ENCODE results near the gene LZTR1. TPM values are rescaled to one million over a fixed set of nuclear protein-coding genes. Genes with fewer than 3 reads are reported as not detected.
"Not testable (repeated sequence)": the region's sequence is repeated elsewhere in the genome, so short reads cannot be mapped to it uniquely, and the experiment has no call there.

LZTR1 gene
- total RNA-seq, 1 experiment from 2014 or later, result 37.2 TPM

- no peak overlapping the region for H3K4me3 ChIP-seq (ENCODE audit: low read depth, low read length)
- TF ChIP-seq CTCF (IDR thresholded peaks at IDR 0.05; ENCODE audit: insufficient read depth in 1 of 2, low read depth in 1 of 2, low read length in 1 of 2, severe bottlenecking in 1 of 2, unreplicated experiment in 1 of 2), result no peak
- ChIA-PET CTCF (interaction anchor here (2.4 kb wide), 1 partner anchor 11 kb away, joined by 7 read pairs; the partner anchor contains the start of gene LZTR1), POLR2A (no interaction called here)
- no peak overlapping the region for H3K4me3 Mint-ChIP-seq (ENCODE audit: unreplicated experiment)
- no peaks in the 10 kb centered on the region for H3K9me3 Mint-ChIP-seq (ENCODE audit: unreplicated experiment)
- H3K36me3 Mint-ChIP-seq (ENCODE audit: insufficient read depth, unreplicated experiment), result no peaks in the 10 kb centered on the region
- no peaks in the 10 kb centered on the region for H3K4me1 ChIP-seq
- no TSS peak for BruUV-seq (replicated peaks)
- no peaks in the 10 kb centered on the region for H3K36me3 ChIP-seq (ENCODE audit: control insufficient read depth, insufficient read depth, low read length)
- H3K27me3 Mint-ChIP-seq (ENCODE audit: insufficient read depth, unreplicated experiment), result no peaks in the 10 kb centered on the region
- no peak for DNase-seq
- no peaks in the 10 kb centered on the region for H3K4me1 Mint-ChIP-seq (ENCODE audit: low read depth, unreplicated experiment)
- no peaks in the 10 kb centered on the region for H3K9me3 ChIP-seq
- intact Hi-C loops (cut with micrococcal nuclease; ENCODE audit: unreplicated experiment), result no loop called here
- no peaks in the 10 kb centered on the region; the same call in 1 of the 2 replicates for H3K27me3 ChIP-seq (replicated peaks; ENCODE audit: control insufficient read depth, insufficient read depth, low read length)
- no peak overlapping the region for H3K27ac Mint-ChIP-seq (ENCODE audit: unreplicated experiment)
These were observed 11.0 kb upstream of the LZTR1 start for GRCh38 chr22:20970939-20971657.

- CTCF ChIA-PET, result interaction anchor here (0.7 to 1.2 kb wide), 2 partner anchors 10 to 103 kb away, joined by 3 to 5 read pairs; partner anchors contain the start of gene LZTR1
- H3K4me3 ChIP-seq (ENCODE audit: low read depth, low read length); H3K27me3 Mint-ChIP-seq (ENCODE audit: insufficient read depth, unreplicated experiment); H3K9me3 ChIP-seq; H3K27ac Mint-ChIP-seq (ENCODE audit: unreplicated experiment); H3K27me3 ChIP-seq (replicated peaks; ENCODE audit: control insufficient read depth, insufficient read depth, low read length); DNase-seq; H3K36me3 Mint-ChIP-seq (ENCODE audit: insufficient read depth, unreplicated experiment); BruUV-seq (replicated peaks); H3K4me1 Mint-ChIP-seq (ENCODE audit: low read depth, unreplicated experiment); intact Hi-C loops (cut with micrococcal nuclease; ENCODE audit: unreplicated experiment); H3K4me3 Mint-ChIP-seq (ENCODE audit: unreplicated experiment); H3K4me1 ChIP-seq; H3K36me3 ChIP-seq (ENCODE audit: control insufficient read depth, insufficient read depth, low read length); H3K9me3 Mint-ChIP-seq (ENCODE audit: unreplicated experiment): not testable (repeated sequence)
- POLR2A ChIA-PET, result interaction anchor here (1.3 kb wide), 1 partner anchor 10 kb away, joined by 4 read pairs; the partner anchor contains the start of gene LZTR1
These were observed 9.9 kb upstream of the LZTR1 start for GRCh38 chr22:20972014-20972694.

GRCh38 chr22:20972933-20973577 is 9.0 kb upstream of the LZTR1 start:
- ChIA-PET POLR2A (interaction anchor here (1.3 kb wide), 1 partner anchor 9 kb away, joined by 4 read pairs; the partner anchor contains the start of gene LZTR1), CTCF (interaction anchor here (1.2 kb wide), 1 partner anchor 9 kb away, joined by 3 read pairs; the partner anchor contains the start of gene LZTR1)
- intact Hi-C loops (cut with micrococcal nuclease; ENCODE audit: unreplicated experiment), result no loop called here
- no peaks in the 10 kb centered on the region for H3K36me3 ChIP-seq (ENCODE audit: control insufficient read depth, insufficient read depth, low read length)
- Mint-ChIP-seq H3K4me3 (ENCODE audit: unreplicated experiment) (no peak overlapping the region), H3K4me1 (ENCODE audit: low read depth, unreplicated experiment) (no peaks in the 10 kb centered on the region), H3K9me3 (ENCODE audit: unreplicated experiment) (no peaks in the 10 kb centered on the region), H3K36me3 (ENCODE audit: insufficient read depth, unreplicated experiment) (no peaks in the 10 kb centered on the region), H3K27ac (ENCODE audit: unreplicated experiment) (no peak overlapping the region), H3K27me3 (ENCODE audit: insufficient read depth, unreplicated experiment) (no peaks in the 10 kb centered on the region)
- BruUV-seq (replicated peaks), result no TSS peak
- H3K4me3 ChIP-seq (ENCODE audit: low read depth, low read length), result no peak overlapping the region
- TF ChIP-seq CTCF (IDR thresholded peaks at IDR 0.05; ENCODE audit: insufficient read depth in 1 of 2, low read depth in 1 of 2, low read length in 1 of 2, severe bottlenecking in 1 of 2, unreplicated experiment in 1 of 2), result no peak
- H3K9me3 ChIP-seq, result no peaks in the 10 kb centered on the region
- no peaks in the 10 kb centered on the region for H3K4me1 ChIP-seq
- H3K27me3 ChIP-seq (replicated peaks; ENCODE audit: control insufficient read depth, insufficient read depth, low read length), result no peaks in the 10 kb centered on the region; the same call in 1 of the 2 replicates
- no peak for DNase-seq

Measured in Caco-2 (cell line).